ENCODE results near the gene NDUFS7.

DNA sequence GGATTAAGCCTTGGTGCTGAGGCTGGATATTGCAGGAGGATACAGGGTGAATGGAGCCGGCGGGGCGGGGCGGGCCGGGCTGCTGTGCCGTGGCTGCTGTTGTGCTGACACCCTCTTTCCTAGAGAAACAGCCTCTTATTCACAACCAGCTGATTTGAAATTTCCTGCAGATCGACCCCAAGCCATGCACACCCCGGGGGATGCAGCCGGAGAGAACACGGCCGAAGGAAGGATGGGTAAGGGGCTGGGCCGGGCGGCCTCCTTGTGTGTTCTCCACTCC is 34.7 kb downstream of the NDUFS7 start:
- TF ChIP-seq CTCF (IDR thresholded peaks at IDR 0.05) (no peak), POLR2A (IDR thresholded peaks at IDR 0.05) (no peak)
